SK-N-MC (cell line): ENCODE results near the gene HJURP.

Experiments used
- EZH2 ChIP-seq: fragments of 200-600 bp; sonication (generic); IDR thresholded peaks from one replicate; pipeline ENCODE4 v1.6.1; 2017; ENCODE audit warnings: antibody characterized with exemption
- FOXP2 ChIP-seq: optimal IDR thresholded peaks from 2 replicates; pipeline ENCODE3; 2011; ENCODE audit warnings: mild to moderate bottlenecking, moderate library complexity; ENCODE audit not compliant: insufficient read depth; ENCODE audit errors: extremely low read length, control extremely low read depth
- POLR2AphosphoS5 ChIP-seq: IDR thresholded peaks from 2 replicates; pipeline ENCODE4 v1.6.1; 2012; ENCODE audit warnings: mild to moderate bottlenecking, low read depth, low read length, borderline replicate concordance

DNA sequence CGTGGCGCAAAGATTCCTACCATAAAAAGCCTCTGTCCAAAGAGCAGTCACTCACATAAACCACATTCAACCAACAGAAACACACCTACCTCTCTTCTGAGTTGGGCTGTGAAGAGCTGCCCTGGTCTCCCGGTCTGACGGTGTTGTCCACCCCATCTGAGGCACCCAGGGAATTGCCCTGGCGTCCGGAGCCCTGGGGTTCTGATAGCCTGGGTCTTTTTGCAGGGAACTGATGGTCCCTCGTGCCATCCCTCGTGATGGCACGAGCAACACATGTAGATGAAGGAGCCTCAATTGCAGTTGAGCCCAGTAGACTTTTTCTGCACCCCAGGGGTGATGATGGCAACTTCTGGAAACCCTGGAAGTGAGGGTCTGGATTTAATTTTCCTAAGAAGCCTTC lies 13.8 kb downstream of the HJURP start:
- no peak for TF ChIP-seq POLR2AphosphoS5
- TF ChIP-seq EZH2, result no peak
- TF ChIP-seq FOXP2, result no peak
